Measurements from ENCODE around the gene AP1M2.

The AP1M2 gene

GRCh38 chr19:10587022-10587838 lies at the start of gene AP1M2:
AP1M2 (minus strand) TSS chr19:10587312; CDS start chr19:10587231, 81 bp downstream.
- peak; percentile 76 for DNase-seq

- no peak for DNase-seq
These were observed 49.3 kb upstream of the AP1M2 start for GRCh38 chr19:10636304-10636972.

GRCh38 chr19:10634963-10635362 lies 47.9 kb upstream of the AP1M2 start:
- DNase-seq: no peak

- DNase-seq: no peak
These were observed 47.3 kb upstream of the AP1M2 start for GRCh38 chr19:10634430-10634829.

GRCh38 chr19:10631874-10632273 lies 44.8 kb upstream of the AP1M2 start:
- no peak for DNase-seq

GRCh38 chr19:10625762-10626138 lies 38.6 kb upstream of the AP1M2 start:
- DNase-seq: peak; percentile 55

- DNase-seq: peak; percentile 84
These were observed 38.1 kb upstream of the AP1M2 start, which contains the start of gene SLC44A2 for GRCh38 chr19:10625003-10625761. SLC44A2 (plus strand) TSS chr19:10625553; CDS start chr19:10625634, 81 bp downstream.

- DNase-seq: no peak
These were observed 37.5 kb upstream of the AP1M2 start for GRCh38 chr19:10624585-10624984.

GRCh38 chr19:10621966-10622365 lies 34.9 kb upstream of the AP1M2 start:
- DNase-seq: no peak

GRCh38 chr19:10620786-10621185 lies 33.7 kb upstream of the AP1M2 start:
- DNase-seq: no peak

GRCh38 chr19:10618846-10619245 lies 31.7 kb upstream of the AP1M2 start:
- no peak for DNase-seq

GRCh38 chr19:10617409-10618121 lies 30.5 kb upstream of the AP1M2 start:
- no peak for DNase-seq

GRCh38 chr19:10615429-10616023 lies 28.4 kb upstream of the AP1M2 start:
- DNase-seq: no peak

GRCh38 chr19:10612499-10613119 lies 25.5 kb upstream of the AP1M2 start:
- no peak for DNase-seq

GRCh38 chr19:10611907-10612306 lies 24.8 kb upstream of the AP1M2 start:
- no peak for DNase-seq

GRCh38 chr19:10604460-10604980 lies 17.4 kb upstream of the AP1M2 start:
- no peak for DNase-seq

- DNase-seq: no peak
These were observed 16.9 kb upstream of the AP1M2 start for GRCh38 chr19:10603873-10604459.

- no peak for DNase-seq
These were observed 16.2 kb upstream of the AP1M2 start for GRCh38 chr19:10603084-10603872.

GRCh38 chr19:10602330-10603083 lies 15.4 kb upstream of the AP1M2 start:
- DNase-seq: peak; percentile 48

GRCh38 chr19:10601999-10602329 lies 14.9 kb upstream of the AP1M2 start:
- DNase-seq: no peak

All from DMS79 treated with DMSO at 0.1 percent for 48 hours (cell line).